Astrocyte (in vitro differentiated cells and primary cell): Measurements from ENCODE around the gene TFG. TPM values are rescaled to one million over a fixed set of nuclear protein-coding genes. Genes with fewer than 3 reads are reported as not detected.

Experiments used
- DNase-seq: peaks from one replicate; pipeline ENCODE4 v3.0.0-alpha.2; 2010; ENCODE audit warnings: low read depth
- FAIRE-seq: peaks from 2 replicates; lab custom pipeline; 2011; peaks lifted over from hg19 to GRCh38; lab: Jason Lieb, UNC
- H2AFZ ChIP-seq: 2 replicates; pipeline ENCODE4 v1.6.0; 2012; ENCODE audit warnings: low read depth, low read length, inconsistent platforms
- H3K27ac ChIP-seq: 2 replicates; pipeline ENCODE4 v1.5.1; 2011; ENCODE audit warnings: low read depth, low read length, inconsistent platforms
- H3K27me3 ChIP-seq: 2 replicates; pipeline ENCODE4 v1.6.0; 2011; ENCODE audit warnings: low read length, inconsistent platforms; ENCODE audit not compliant: insufficient read depth
- H3K36me3 ChIP-seq: 2 replicates; pipeline ENCODE4 v1.5.1; 2011; ENCODE audit warnings: low read length, inconsistent platforms; ENCODE audit not compliant: insufficient read depth
- H3K4me1 ChIP-seq: 2 replicates; pipeline ENCODE4 v1.5.1; 2011; ENCODE audit warnings: low read length, inconsistent platforms; ENCODE audit not compliant: insufficient read depth
- H3K4me2 ChIP-seq: 2 replicates; pipeline ENCODE4 v1.6.0; 2012; ENCODE audit warnings: low read length, inconsistent platforms
- H3K4me3 ChIP-seq: 2 replicates; pipeline ENCODE4 v1.5.1; 2011; ENCODE audit warnings: low read depth, mild to moderate bottlenecking, low read length, inconsistent platforms; ENCODE audit not compliant: insufficient read depth
- H3K79me2 ChIP-seq: 2 replicates; pipeline ENCODE4 v1.6.0; 2012; ENCODE audit warnings: mild to moderate bottlenecking, low read length, inconsistent platforms; ENCODE audit not compliant: insufficient read depth
- H3K9ac ChIP-seq: 2 replicates; pipeline ENCODE4 v1.6.0; 2012; ENCODE audit warnings: mild to moderate bottlenecking, low read length, inconsistent platforms
- H3K9me3 ChIP-seq: 2 replicates; pipeline ENCODE4 v1.5.1; 2012; ENCODE audit warnings: low read depth, mild to moderate bottlenecking, low read length, inconsistent platforms; ENCODE audit not compliant: insufficient read depth
- H4K20me1 ChIP-seq: 2 replicates; pipeline ENCODE4 v1.6.0; 2012; ENCODE audit warnings: low read length, inconsistent platforms; ENCODE audit not compliant: insufficient read depth
- H3K27ac Mint-ChIP-seq: one replicate; pipeline ENCODE4 v1.8.0; 2021; ENCODE audit warnings: mild to moderate bottlenecking, mixed read lengths; ENCODE audit not compliant: unreplicated experiment
- H3K27me3 Mint-ChIP-seq: one replicate; pipeline ENCODE4 v1.8.0; 2021; ENCODE audit warnings: low read depth, mixed read lengths; ENCODE audit not compliant: unreplicated experiment
- H3K36me3 Mint-ChIP-seq: one replicate; pipeline ENCODE4 v1.8.0; 2021; ENCODE audit warnings: low read depth, mixed read lengths; ENCODE audit not compliant: unreplicated experiment
- H3K4me1 Mint-ChIP-seq: one replicate; pipeline ENCODE4 v1.8.0; 2021; ENCODE audit warnings: low read depth, mixed read lengths; ENCODE audit not compliant: unreplicated experiment
- H3K4me3 Mint-ChIP-seq: one replicate; pipeline ENCODE4 v1.8.0; 2021; ENCODE audit warnings: mild to moderate bottlenecking, moderate library complexity, mixed read lengths; ENCODE audit not compliant: unreplicated experiment
- H3K9me3 Mint-ChIP-seq: one replicate; pipeline ENCODE4 v1.8.0; 2021; ENCODE audit warnings: mild to moderate bottlenecking, mixed read lengths; ENCODE audit not compliant: unreplicated experiment
- EZH2 ChIP-seq: IDR thresholded peaks from 2 replicates; pipeline ENCODE4 v1.6.1; 2012; ENCODE audit warnings: mild to moderate bottlenecking, low read length, inconsistent platforms; ENCODE audit not compliant: insufficient read depth
- total RNA-seq: library from RNA; stranded (reverse); gene quantifications from 2 replicates; pipeline ENCODE4 v1.2.1, GENCODE V29; 2021
- TF ChIP-seq, protein P1 (sequence below): IDR thresholded peaks from 2 replicates; pipeline ENCODE4 v1.5.1; 2011; ENCODE audit warnings: low read depth, mild to moderate bottlenecking, inconsistent platforms, low read length, moderate library complexity; ENCODE audit not compliant: insufficient read depth

TFG gene
- total RNA-seq, 1 donor from 2014 or later, result 155 TPM

DNA sequence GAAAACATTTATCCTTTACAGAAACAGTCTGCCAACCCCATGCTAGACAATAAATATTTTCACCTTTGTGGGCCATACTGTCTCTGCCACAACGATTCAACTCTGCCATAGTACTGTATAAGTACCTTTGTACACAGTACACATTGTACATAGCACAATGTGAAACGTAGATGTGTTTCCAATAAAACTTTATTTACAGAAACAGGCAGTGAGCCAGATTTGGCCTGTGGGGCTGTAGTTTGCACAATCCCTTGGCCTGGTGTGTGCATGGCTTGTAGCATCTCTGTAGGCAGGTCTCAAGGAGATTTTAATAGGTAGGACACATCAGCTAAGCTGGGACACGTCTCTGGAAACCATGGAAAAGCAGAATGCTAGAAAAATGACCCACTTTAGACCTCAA lies 74.3 kb downstream of the TFG start:
- Mint-ChIP-seq H3K4me3 (no peak overlapping the region), H3K9me3 (peaks cover 11% of the 10 kb centered on the region), H3K27ac (no peak overlapping the region), H3K36me3 (no peaks in the 10 kb centered on the region), H3K4me1 (peaks cover 5% of the 10 kb centered on the region), H3K27me3 (no peaks in the 10 kb centered on the region)
- Histone ChIP-seq H3K4me2 (no peak overlapping the region), H3K27ac (no peak overlapping the region), H2AFZ (no peak overlapping the region), H3K27me3 (no peaks in the 10 kb centered on the region), H4K20me1 (no peaks in the 10 kb centered on the region), H3K4me1 (peaks cover 14% of the 10 kb centered on the region), H3K36me3 (no peaks in the 10 kb centered on the region), H3K9ac (no peak overlapping the region), H3K9me3 (peaks cover 2% of the 10 kb centered on the region), H3K4me3 (no peak overlapping the region), H3K79me2 (no peaks in the 10 kb centered on the region)
- TF ChIP-seq, protein P1, sequence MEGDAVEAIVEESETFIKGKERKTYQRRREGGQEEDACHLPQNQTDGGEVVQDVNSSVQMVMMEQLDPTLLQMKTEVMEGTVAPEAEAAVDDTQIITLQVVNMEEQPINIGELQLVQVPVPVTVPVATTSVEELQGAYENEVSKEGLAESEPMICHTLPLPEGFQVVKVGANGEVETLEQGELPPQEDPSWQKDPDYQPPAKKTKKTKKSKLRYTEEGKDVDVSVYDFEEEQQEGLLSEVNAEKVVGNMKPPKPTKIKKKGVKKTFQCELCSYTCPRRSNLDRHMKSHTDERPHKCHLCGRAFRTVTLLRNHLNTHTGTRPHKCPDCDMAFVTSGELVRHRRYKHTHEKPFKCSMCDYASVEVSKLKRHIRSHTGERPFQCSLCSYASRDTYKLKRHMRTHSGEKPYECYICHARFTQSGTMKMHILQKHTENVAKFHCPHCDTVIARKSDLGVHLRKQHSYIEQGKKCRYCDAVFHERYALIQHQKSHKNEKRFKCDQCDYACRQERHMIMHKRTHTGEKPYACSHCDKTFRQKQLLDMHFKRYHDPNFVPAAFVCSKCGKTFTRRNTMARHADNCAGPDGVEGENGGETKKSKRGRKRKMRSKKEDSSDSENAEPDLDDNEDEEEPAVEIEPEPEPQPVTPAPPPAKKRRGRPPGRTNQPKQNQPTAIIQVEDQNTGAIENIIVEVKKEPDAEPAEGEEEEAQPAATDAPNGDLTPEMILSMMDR, result no peak
- TF ChIP-seq EZH2, result no peak
- FAIRE-seq, result no peak
- no peak for DNase-seq

DNA sequence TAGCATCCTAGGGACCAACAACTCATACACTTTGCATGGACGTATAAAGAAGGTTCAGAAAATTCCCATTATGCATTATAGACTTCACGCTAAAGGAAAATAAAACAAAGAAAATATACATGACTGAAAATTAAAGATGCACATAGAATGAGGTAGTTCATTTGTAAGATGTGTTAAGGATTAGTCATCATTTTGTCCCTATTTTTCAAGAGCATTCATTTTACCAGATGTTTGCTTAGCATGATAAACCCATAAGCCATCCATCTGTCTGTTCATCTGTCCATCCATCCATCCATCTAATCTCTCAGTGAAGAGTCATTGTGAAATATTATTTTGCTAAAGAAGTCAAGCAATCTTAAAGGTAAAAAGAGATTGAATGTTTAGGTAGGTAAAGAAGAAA lies 80.3 kb downstream of the TFG start:
- FAIRE-seq, result no peak
- H3K27me3 Mint-ChIP-seq, result no peaks in the 10 kb centered on the region

DNA sequence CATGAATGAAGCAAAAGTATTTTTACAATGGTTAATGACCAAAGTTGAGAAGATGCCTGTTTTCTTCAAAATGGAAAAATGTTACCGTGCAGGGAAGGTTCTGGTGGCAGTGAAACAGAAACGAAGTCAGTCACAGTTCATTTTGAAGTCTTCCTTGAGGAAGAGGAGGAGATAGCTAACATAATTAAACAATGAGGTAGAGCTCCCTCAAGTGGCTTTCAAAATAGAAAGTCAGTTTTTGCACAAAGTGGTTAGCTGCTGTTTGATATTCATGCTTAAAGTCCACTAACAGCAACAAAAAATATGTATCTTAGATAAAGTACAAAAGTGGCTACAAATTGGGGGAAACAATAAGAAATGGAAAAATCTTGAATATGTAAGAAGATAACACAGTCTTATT lies 87.3 kb downstream of the TFG start:
- no peaks in the 10 kb centered on the region for H3K36me3 ChIP-seq
- Mint-ChIP-seq H3K36me3 (no peaks in the 10 kb centered on the region), H3K27ac (no peak overlapping the region), H3K27me3 (no peaks in the 10 kb centered on the region), H3K4me1 (no peaks in the 10 kb centered on the region), H3K4me3 (no peak overlapping the region), H3K9me3 (no peaks in the 10 kb centered on the region)
- no peaks in the 10 kb centered on the region for H3K9me3 ChIP-seq
- DNase-seq, result peak; percentile 26
- no peaks in the 10 kb centered on the region for H4K20me1 ChIP-seq
- H3K79me2 ChIP-seq, result no peaks in the 10 kb centered on the region
- peak; percentile 80 for FAIRE-seq
- TF ChIP-seq, protein P1, result peak; percentile 35
- TF ChIP-seq EZH2, result no peak
- peak overlapping the region; percentile 21 for H2AFZ ChIP-seq
- no peaks in the 10 kb centered on the region for H3K4me1 ChIP-seq
- H3K4me2 ChIP-seq, result peak overlapping the region; percentile 44
- no peak overlapping the region for H3K4me3 ChIP-seq
- no peak overlapping the region for H3K27ac ChIP-seq
- no peaks in the 10 kb centered on the region for H3K27me3 ChIP-seq
- H3K9ac ChIP-seq, result no peak overlapping the region

More for the DNA sequence above, 80.3 kb downstream of the TFG start:
- Histone ChIP-seq H3K27ac (no peak overlapping the region), H2AFZ (no peak overlapping the region), H3K79me2 (no peaks in the 10 kb centered on the region), H3K4me3 (no peak overlapping the region), H3K9me3 (peaks cover 2% of the 10 kb centered on the region), H3K27me3 (no peaks in the 10 kb centered on the region), H3K9ac (no peak overlapping the region), H4K20me1 (no peaks in the 10 kb centered on the region), H3K4me1 (no peaks in the 10 kb centered on the region), H3K4me2 (no peak overlapping the region), H3K36me3 (no peaks in the 10 kb centered on the region)
- H3K27ac Mint-ChIP-seq, result no peak overlapping the region
- H3K4me3 Mint-ChIP-seq, result no peak overlapping the region
- peaks cover 10% of the 10 kb centered on the region for H3K9me3 Mint-ChIP-seq
- no peak for TF ChIP-seq EZH2
- TF ChIP-seq, protein P1, result no peak
- no peak for DNase-seq
- peaks cover 5% of the 10 kb centered on the region for H3K4me1 Mint-ChIP-seq
- H3K36me3 Mint-ChIP-seq, result no peaks in the 10 kb centered on the region
